Testis (tissue), 3 donors: ENCODE results near the gene MXD4. TPM values are rescaled to one million over a fixed set of nuclear protein-coding genes. Genes with fewer than 3 reads are reported as not detected.

Experiments used
- DNase-seq: peaks from one replicate; pipeline ENCODE4 v3.0.0-alpha.2; 2019
- H3K27ac ChIP-seq, 2 donors: fragments of 200-600 bp; sonication (generic); one replicate each; pipeline ENCODE4 v1.5.1; 2019
- H3K27me3 ChIP-seq: fragments of 200-600 bp; sonication (generic); one replicate; pipeline ENCODE4 v1.5.1; 2019
- H3K36me3 ChIP-seq: fragments of 200-600 bp; sonication (generic); one replicate; pipeline ENCODE4 v1.5.1; 2017; ENCODE audit warnings: low read depth; ENCODE audit errors: missing control alignments
- H3K4me1 ChIP-seq: fragments of 200-600 bp; sonication (generic); one replicate; pipeline ENCODE4 v1.5.1; 2019
- H3K4me3 ChIP-seq, 2 donors: fragments of 200-600 bp; sonication (generic); one replicate each; pipeline ENCODE4 v1.5.1; 2017 to 2019
- H3K9me3 ChIP-seq: fragments of 200-600 bp; sonication (generic); one replicate; pipeline ENCODE4 v1.5.1; 2017
- POLR2A ChIP-seq: fragments of 450-650 bp; IDR thresholded peaks from one replicate; pipeline ENCODE4 v1.6.1; 2017; ENCODE audit warnings: antibody characterized with exemption, mild to moderate bottlenecking, moderate library complexity
- WGBS, 2 donors: methylation state at CpG; one replicate each; pipeline ENCODE4 v1.1.5; 2018; 5-methylcytosine and 5-hydroxymethylcytosine counted together
- intact Hi-C: fragments of 100-400 bp; cut with DNase I; formaldehyde crosslinking; loops from one replicate; pipeline ENCODE4 v1.15.1; 2023; ENCODE audit warnings: low total_unique reads
- polyA plus RNA-seq: library from polyadenylated mRNA; stranded (reverse); fragments of 350-450 nt; fragmentation: Illumina TruSeq; extraction: RNeasy Lipid Tissue Mini Kit (QIAGEN cat#74804); gene quantifications from one replicate; pipeline ENCODE4 v1.2.3, GENCODE V29; 2014; ENCODE audit warnings: low read depth, low replicate concordance; ENCODE audit not compliant: insufficient read depth
- total RNA-seq, 2 donors: library from RNA; depleted of rRNA; stranded (reverse); fragments of >200 nt; gene quantifications; one replicate each; pipeline ENCODE4 v1.2.3, GENCODE V29; 2016
- TF ChIP-seq, protein P1 (sequence below), 3 experiments: fragments of 450-650 bp in 2 of 3; fragments of 200-600 bp in 1 of 3; sonication (generic) in 1 of 3; IDR thresholded peaks; one replicate each; pipeline ENCODE4 v1.5.1; 2016 to 2019; ENCODE audit warnings: antibody characterized with exemption in 3 of 3, mild to moderate bottlenecking in 2 of 3, moderate library complexity in 1 of 3

MXD4 gene
- total and polyA plus RNA-seq, 3 donors from 2014 or later, result 51.6 to 76.4 (median 73.8) TPM

DNA sequence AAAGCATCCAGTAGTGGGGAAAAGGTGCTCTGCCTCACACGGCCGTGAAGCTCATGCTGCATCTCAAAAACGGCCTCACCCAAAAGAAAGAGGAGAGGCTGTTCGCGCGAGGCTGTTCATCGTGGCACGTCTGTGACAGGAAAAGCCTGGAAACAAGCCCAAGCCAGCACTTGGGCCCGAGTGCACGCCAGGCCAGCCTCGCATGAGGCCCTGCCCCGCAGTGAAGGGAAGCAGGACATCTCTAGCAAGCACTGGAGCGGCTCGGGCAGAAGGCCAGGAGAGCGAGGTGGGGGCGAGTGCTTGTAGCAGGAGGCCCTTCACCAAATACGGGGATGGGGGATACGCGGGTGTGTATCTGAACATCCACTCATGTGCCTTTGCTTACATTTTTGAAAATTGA, 39.9 kb upstream of the MXD4 start:
- H3K27me3 ChIP-seq, result no peaks in the 10 kb centered on the region
- intact Hi-C loops, result no loop called here
- no peaks in the 10 kb centered on the region for H3K9me3 ChIP-seq
- DNase-seq, result no peak
- H3K4me3 ChIP-seq, result no peak overlapping the region
- no peaks in the 10 kb centered on the region for H3K4me1 ChIP-seq
- H3K27ac ChIP-seq, result no peak overlapping the region
- no peaks in the 10 kb centered on the region for H3K36me3 ChIP-seq
- WGBS, 2 donors, result 90 to 94% methylated on average over 19 of the region's 19 CpGs
- TF ChIP-seq, protein P1, sequence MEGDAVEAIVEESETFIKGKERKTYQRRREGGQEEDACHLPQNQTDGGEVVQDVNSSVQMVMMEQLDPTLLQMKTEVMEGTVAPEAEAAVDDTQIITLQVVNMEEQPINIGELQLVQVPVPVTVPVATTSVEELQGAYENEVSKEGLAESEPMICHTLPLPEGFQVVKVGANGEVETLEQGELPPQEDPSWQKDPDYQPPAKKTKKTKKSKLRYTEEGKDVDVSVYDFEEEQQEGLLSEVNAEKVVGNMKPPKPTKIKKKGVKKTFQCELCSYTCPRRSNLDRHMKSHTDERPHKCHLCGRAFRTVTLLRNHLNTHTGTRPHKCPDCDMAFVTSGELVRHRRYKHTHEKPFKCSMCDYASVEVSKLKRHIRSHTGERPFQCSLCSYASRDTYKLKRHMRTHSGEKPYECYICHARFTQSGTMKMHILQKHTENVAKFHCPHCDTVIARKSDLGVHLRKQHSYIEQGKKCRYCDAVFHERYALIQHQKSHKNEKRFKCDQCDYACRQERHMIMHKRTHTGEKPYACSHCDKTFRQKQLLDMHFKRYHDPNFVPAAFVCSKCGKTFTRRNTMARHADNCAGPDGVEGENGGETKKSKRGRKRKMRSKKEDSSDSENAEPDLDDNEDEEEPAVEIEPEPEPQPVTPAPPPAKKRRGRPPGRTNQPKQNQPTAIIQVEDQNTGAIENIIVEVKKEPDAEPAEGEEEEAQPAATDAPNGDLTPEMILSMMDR (IDR thresholded peaks at IDR 0.05), result no peak
- TF ChIP-seq POLR2A, result no peak

DNA sequence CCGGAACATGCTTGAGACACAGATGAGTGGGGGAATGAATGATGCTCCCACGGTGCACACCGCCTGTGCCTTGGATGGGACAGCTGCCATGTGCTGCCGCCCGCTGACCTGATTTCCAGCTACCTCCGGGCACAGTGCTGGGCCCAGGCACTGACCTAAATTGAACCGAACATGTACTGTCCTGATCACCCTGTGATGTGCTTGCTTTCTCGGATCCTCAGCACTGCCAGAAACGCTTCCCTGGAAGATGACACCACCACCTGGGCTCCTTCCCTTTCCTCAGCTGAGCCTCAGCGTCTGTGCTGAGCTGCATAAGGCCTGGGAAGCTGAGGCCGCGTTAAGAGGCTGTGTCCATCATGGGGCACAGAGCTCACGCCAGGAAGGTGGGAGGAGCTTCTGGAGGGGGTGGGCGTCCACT, 39.3 kb upstream of the MXD4 start:
- Histone ChIP-seq H3K27me3 (no peaks in the 10 kb centered on the region), H3K36me3 (no peaks in the 10 kb centered on the region), H3K9me3 (no peaks in the 10 kb centered on the region), H3K4me1 (no peaks in the 10 kb centered on the region), H3K27ac (no peak overlapping the region), H3K4me3 (no peak overlapping the region)
- no peak for DNase-seq
- TF ChIP-seq POLR2A, result no peak
- TF ChIP-seq, protein P1 (IDR thresholded peaks at IDR 0.05), result no peak
- intact Hi-C loops, result no loop called here
- whole genome bisulfite sequencing, 2 donors, result 89 to 96% methylated on average over 9 to 14 of the region's 14 CpGs

DNA sequence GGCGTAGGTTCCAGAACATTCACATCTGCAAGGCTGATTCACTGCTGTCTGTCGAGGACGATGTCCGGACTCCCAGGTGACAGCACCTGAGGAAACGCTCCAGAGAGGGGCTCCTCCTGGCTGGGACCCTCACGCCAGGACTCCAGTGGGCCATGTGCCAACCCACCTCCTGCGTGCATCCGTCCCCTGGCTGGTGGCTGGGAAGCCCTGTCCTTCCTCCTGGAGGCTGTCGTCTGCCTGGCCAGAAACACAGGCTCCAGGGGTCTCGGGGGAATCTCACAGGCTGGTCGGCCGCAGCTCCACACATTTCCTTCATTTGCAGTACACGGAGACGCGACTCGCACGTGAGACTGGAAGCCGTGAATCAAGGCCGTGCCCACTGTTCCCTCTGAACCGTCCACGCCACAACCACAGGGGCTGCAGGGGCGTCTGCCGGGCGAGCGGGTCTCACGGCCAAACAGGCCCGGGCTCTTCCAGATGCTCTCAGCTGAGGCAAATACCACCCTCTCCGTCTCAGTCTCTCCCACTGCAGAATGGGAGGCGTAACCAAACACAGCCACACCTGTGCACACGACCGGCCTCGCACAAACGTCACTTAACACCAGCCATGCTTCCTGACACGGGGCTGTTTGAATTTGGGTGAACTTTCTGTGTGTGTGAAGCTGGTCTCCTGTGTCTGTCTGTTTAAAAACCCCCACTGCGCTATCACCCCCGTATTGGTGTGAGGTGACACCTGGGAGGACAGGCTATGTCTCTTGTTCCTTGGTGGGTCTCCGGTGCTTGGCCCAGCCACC, 38.7 kb upstream of the MXD4 start:
- no peak for TF ChIP-seq POLR2A
- TF ChIP-seq, protein P1 (IDR thresholded peaks at IDR 0.05), result no peak
- intact Hi-C loops, result no loop called here

DNA sequence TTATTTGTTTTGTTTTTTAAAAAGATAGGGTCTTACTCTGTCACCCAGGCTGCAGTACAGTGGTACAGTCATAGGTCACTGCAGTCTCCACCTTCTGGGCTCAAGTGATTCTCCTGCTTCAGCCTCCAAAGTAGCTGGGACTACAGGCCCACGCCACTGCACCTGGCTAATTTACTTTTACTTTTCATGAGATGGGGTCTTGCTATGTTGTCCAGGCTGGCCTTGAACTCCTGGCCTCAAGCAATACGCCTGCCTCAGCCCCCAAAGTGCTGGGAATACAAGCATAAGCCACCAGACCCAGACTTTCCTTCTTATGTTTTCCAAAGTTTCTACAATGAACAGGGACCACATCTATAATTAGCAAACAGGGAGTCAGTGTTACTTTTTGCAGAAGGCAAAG, 37.9 kb upstream of the MXD4 start:
- no peaks in the 10 kb centered on the region for H3K27me3 ChIP-seq
- no peak for DNase-seq
- no peaks in the 10 kb centered on the region for H3K36me3 ChIP-seq
- H3K4me1 ChIP-seq, result no peaks in the 10 kb centered on the region
- TF ChIP-seq, protein P1 (IDR thresholded peaks at IDR 0.05), result no peak
- TF ChIP-seq POLR2A, result no peak
- no peak overlapping the region for H3K27ac ChIP-seq
- intact Hi-C loops, result no loop called here
- 91 to 96% methylated on average over 2 of the region's 2 CpGs for WGBS, 2 donors
- no peaks in the 10 kb centered on the region for H3K9me3 ChIP-seq
- no peak overlapping the region for H3K4me3 ChIP-seq

More for the DNA sequence above, 38.7 kb upstream of the MXD4 start:
- H3K27ac ChIP-seq, result no peak overlapping the region
- H3K27me3 ChIP-seq, result no peaks in the 10 kb centered on the region
- no peaks in the 10 kb centered on the region for H3K4me1 ChIP-seq
- no peaks in the 10 kb centered on the region for H3K9me3 ChIP-seq
- 92% methylated on average over 31 to 37 of the region's 37 CpGs for WGBS, 2 donors
- DNase-seq, result no peak
- H3K4me3 ChIP-seq, result no peak overlapping the region
- H3K36me3 ChIP-seq, result no peaks in the 10 kb centered on the region

DNA sequence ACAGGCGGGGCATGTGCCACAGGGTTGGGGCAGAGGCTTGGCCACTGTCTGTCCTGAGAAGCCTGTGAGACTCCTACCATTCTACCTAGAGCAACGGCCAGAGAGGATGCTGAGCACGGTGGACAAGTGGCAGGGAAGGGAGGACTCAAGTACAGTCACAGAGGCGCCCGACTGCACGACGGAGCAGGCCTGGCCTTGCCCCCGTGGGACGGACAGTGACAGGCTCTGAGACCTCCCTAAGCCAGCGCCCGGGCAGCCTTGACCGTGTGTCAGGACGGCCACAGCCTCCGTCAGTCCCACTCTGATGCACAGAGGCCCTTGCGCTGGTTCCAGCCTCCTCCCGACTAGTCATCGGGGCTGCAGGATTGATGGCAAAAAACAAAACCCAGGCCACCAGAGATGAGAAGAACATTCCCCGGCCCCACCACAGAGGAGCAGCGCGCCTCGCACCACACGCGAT, 36.7 kb upstream of the MXD4 start:
- Histone ChIP-seq H3K27ac (no peak overlapping the region), H3K27me3 (no peaks in the 10 kb centered on the region), H3K9me3 (no peaks in the 10 kb centered on the region), H3K36me3 (no peaks in the 10 kb centered on the region), H3K4me1 (no peaks in the 10 kb centered on the region), H3K4me3 (no peak overlapping the region)
- TF ChIP-seq POLR2A, result no peak
- TF ChIP-seq, protein P1 (IDR thresholded peaks at IDR 0.05), result no peak
- intact Hi-C loops, result no loop called here
- no peak for DNase-seq
- WGBS, 2 donors, result 64 to 77% methylated on average over 22 to 23 of the region's 23 CpGs
